ENCODE data around the gene WNT2B.
"Not testable (repeated sequence)": the region's sequence is repeated elsewhere in the genome, so short reads cannot be mapped to it uniquely, and the experiment has no call there.

WNT2B gene

DNA sequence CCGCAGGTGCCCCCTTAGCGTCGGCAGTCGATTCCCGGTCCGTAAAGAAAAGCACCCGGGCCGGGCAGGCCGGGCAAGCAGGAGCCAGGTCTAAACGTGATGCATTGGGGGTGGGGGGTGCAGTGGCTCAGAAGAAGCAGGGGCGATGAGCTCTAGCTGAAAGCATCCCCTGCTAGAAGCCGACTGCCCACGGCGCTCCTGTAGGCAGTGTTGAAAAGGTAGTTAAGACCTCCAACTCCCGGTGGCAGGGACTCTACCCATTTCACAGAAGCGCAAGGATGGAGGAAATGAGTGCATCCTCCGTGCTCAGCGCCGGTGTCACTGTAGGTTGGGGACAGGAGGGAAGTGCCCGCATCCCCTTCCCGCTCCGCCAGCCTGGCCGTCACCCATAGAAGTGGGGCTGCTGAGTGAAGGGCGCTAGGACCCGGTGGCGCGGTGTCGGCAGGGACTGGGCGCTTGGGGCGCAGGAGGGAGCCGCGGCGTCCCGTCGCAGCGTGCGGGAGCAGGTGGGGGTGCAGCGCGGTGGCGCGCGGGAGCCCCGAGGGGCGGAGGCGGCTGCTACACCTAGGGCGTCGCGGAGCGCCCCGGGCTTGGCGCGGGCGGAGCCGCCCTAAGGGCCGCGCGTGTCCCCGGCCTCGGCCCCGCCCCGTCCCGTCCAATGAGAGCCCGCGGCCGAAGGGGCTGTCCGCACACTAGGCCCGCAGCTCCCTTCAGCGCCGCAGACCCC lies at the start of gene WNT2B:
Gene WNT2B (plus strand): TSS at position 688 of the 727 bp plus-strand sequence. CDS start 298 bp downstream, outside the sequence.
- Histone ChIP-seq H3K9ac (ENCODE audit: low read length in 2 of 2) (no peak within 1 kb of the TSS), H3K36me3 (ENCODE audit: control insufficient read depth in 2 of 2, insufficient read depth in 2 of 2, low read length in 2 of 2) (no peaks in the 10 kb centered on the region), H3K27ac (ENCODE audit: low read length) (no peak within 1 kb of the TSS), H3K4me1 (ENCODE audit: control insufficient read depth, insufficient read depth, low read length) (peaks cover 19% of the 10 kb centered on the region), H3K9me3 (ENCODE audit: control insufficient read depth in 2 of 2, low read length in 2 of 2) (no peaks in the 10 kb centered on the region), H3K4me3 (ENCODE audit: low read length in 2 of 2) (peak within 1 kb of the TSS; percentile 60 to 76), H3K27me3 (ENCODE audit: control insufficient read depth in 1 of 2, insufficient read depth in 2 of 2, low read length in 2 of 2) (peaks cover 34 to 44% of the 10 kb centered on the region in 2 donors)

DNA sequence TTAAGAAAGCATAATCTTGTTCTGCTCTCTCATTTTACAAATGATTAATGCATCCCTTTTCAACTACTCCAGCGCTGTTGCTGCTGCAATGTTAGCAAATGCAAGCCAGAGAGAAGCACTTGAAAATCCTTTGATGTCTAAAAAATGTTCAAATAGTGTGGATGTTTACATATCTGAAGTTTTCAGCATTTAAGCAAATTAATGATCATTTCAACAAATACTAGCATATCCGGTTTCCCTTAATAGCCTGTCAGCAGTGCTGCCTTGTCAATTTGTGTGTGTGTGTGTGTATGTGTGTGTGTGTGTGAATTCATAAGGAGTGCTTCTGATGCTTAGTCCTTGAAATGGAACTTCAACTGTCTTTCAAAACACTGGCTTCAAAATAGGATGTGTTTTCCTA lies 48.1 kb upstream of the WNT2B start:
- no peak overlapping the region for H3K4me3 ChIP-seq (ENCODE audit: low read length in 2 of 2)
- H3K9ac ChIP-seq (ENCODE audit: low read length in 2 of 2): no peak overlapping the region
- peaks cover 8% of the 10 kb centered on the region for H3K4me1 ChIP-seq (ENCODE audit: control insufficient read depth, insufficient read depth, low read length)
- H3K27ac ChIP-seq (ENCODE audit: low read length): no peak overlapping the region
- H3K36me3 ChIP-seq (ENCODE audit: control insufficient read depth in 2 of 2, insufficient read depth in 2 of 2, low read length in 2 of 2): peaks cover 15 to 19% of the 10 kb centered on the region in 2 donors
- no peaks in the 10 kb centered on the region for H3K9me3 ChIP-seq (ENCODE audit: control insufficient read depth in 2 of 2, low read length in 2 of 2)
- no peaks in the 10 kb centered on the region for H3K27me3 ChIP-seq (ENCODE audit: control insufficient read depth in 1 of 2, insufficient read depth in 2 of 2, low read length in 2 of 2)

DNA sequence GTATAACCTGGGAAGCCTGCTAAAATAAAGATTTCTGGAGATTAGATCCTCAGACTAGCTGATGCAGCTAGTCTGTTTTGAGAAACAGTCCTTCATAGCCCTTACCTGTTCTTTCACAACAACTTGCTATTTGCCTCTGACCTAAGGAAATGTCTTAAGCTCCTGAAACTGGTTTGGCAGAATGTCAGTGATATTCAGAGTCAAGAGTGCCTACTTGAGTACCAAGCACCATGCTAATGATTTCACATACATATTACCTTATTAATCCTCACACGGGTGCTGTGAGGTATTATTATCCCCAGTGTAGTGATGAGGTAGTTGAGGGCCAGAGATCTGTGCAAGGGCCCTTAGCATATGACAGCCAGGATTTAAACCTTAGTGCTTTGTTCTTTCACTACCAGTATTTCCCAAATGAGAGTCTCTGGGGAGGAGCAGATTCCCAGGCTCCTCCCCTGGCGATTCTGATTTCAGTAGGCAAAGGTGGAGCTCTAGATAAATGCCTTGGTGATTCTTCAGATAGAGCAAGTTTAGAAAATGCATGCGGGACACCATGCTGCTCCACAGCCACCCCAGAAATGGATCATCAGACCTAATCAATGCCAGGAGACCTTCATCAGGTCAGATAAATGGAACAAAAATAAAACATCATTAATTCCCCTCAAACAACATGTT lies 47.4 kb upstream of the WNT2B start:
- Histone ChIP-seq H3K9me3 (ENCODE audit: control insufficient read depth in 2 of 2, low read length in 2 of 2) (no peaks in the 10 kb centered on the region), H3K27ac (ENCODE audit: low read length) (peak overlapping the region; percentile 38), H3K4me3 (ENCODE audit: low read length in 2 of 2) (no peak overlapping the region), H3K27me3 (ENCODE audit: control insufficient read depth in 1 of 2, insufficient read depth in 2 of 2, low read length in 2 of 2) (no peaks in the 10 kb centered on the region), H3K4me1 (ENCODE audit: control insufficient read depth, insufficient read depth, low read length) (peaks cover 14% of the 10 kb centered on the region), H3K36me3 (ENCODE audit: control insufficient read depth in 2 of 2, insufficient read depth in 2 of 2, low read length in 2 of 2) (peaks cover 10 to 14% of the 10 kb centered on the region in 2 donors), H3K9ac (ENCODE audit: low read length in 2 of 2) (no peak overlapping the region)

DNA sequence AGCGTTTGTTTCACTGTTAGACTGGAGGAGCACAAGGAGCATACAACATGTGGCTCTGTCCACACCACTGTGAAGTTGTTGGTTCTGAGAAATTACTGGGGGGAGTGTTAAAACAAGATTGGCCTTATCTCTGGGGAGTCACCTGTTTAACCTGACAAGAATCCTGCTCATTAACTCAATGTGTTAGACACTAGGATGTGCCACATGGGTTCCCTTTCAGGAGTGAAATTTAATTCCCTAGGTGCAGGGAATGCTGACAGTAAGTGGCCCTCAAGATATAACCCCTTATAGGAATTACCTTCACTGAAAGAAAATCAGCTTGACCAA lies 45.8 kb upstream of the WNT2B start:
- H3K9me3 ChIP-seq (ENCODE audit: control insufficient read depth in 2 of 2, low read length in 2 of 2): no peaks in the 10 kb centered on the region
- H3K4me1 ChIP-seq (ENCODE audit: control insufficient read depth, insufficient read depth, low read length): peaks cover 23% of the 10 kb centered on the region
- peaks cover 0 to 2% of the 10 kb centered on the region in 2 donors for H3K36me3 ChIP-seq (ENCODE audit: control insufficient read depth in 2 of 2, insufficient read depth in 2 of 2, low read length in 2 of 2)
- H3K9ac ChIP-seq (ENCODE audit: low read length in 2 of 2): no peak overlapping the region
- H3K27me3 ChIP-seq (ENCODE audit: control insufficient read depth in 1 of 2, insufficient read depth in 2 of 2, low read length in 2 of 2): no peaks in the 10 kb centered on the region
- no peak overlapping the region for H3K4me3 ChIP-seq (ENCODE audit: low read length in 2 of 2)
- peak overlapping the region; percentile 38 for H3K27ac ChIP-seq (ENCODE audit: low read length)

DNA sequence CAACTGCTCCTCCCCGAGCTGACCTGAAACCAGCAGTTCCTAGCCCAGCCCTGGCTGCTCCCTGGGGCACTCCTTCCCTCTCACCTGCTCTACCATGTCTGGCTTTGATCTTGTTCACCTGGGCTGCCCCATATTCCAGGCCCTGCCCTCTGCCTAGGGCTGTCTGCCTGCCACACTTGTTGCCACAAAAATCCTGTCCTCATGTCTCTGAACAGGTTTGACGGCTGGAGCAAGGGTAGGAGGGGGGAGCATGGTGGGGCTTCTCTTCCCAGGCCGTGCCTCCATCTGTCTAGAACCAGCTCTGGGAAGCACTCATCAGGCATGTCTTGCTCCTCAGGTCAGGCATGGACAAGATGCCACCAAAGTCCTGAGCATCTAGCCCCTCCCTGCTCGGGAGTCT lies 44.3 kb upstream of the WNT2B start:
- no peak overlapping the region for H3K4me3 ChIP-seq (ENCODE audit: low read length in 2 of 2)
- peaks cover 23% of the 10 kb centered on the region for H3K4me1 ChIP-seq (ENCODE audit: control insufficient read depth, insufficient read depth, low read length)
- no peak overlapping the region for H3K27ac ChIP-seq (ENCODE audit: low read length)
- H3K9me3 ChIP-seq (ENCODE audit: control insufficient read depth in 2 of 2, low read length in 2 of 2): no peaks in the 10 kb centered on the region
- no peaks in the 10 kb centered on the region for H3K36me3 ChIP-seq (ENCODE audit: control insufficient read depth in 2 of 2, insufficient read depth in 2 of 2, low read length in 2 of 2)
- no peaks in the 10 kb centered on the region for H3K27me3 ChIP-seq (ENCODE audit: control insufficient read depth in 1 of 2, insufficient read depth in 2 of 2, low read length in 2 of 2)
- no peak overlapping the region for H3K9ac ChIP-seq (ENCODE audit: low read length in 2 of 2)

DNA sequence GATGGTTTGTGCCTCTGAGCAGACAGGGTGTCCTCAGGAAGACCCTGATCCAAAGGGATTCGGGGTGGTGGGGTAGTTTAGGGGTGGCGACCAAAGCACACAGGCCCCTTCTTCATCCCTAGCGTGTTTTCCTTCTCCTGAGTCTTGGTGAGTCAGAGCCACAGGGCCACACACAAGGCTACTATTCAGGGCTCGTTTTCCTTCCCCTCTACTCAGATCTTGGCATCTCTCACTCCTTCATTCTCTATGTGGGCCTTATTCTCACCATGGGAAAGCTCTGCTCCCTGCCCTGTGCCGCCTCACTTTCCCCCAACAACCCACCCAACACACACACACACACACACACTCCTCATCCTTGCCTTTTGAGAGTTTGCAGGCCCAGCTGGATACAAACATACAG lies 43.6 kb upstream of the WNT2B start:
- Histone ChIP-seq H3K4me3 (ENCODE audit: low read length in 2 of 2) (no peak overlapping the region), H3K9ac (ENCODE audit: low read length in 2 of 2) (no peak overlapping the region), H3K27me3 (ENCODE audit: control insufficient read depth in 1 of 2, insufficient read depth in 2 of 2, low read length in 2 of 2) (no peaks in the 10 kb centered on the region), H3K4me1 (ENCODE audit: control insufficient read depth, insufficient read depth, low read length) (peaks cover 23% of the 10 kb centered on the region), H3K27ac (ENCODE audit: low read length) (peak overlapping the region; percentile 58), H3K9me3 (ENCODE audit: control insufficient read depth in 2 of 2, low read length in 2 of 2) (no peaks in the 10 kb centered on the region), H3K36me3 (ENCODE audit: control insufficient read depth in 2 of 2, insufficient read depth in 2 of 2, low read length in 2 of 2) (no peaks in the 10 kb centered on the region)

DNA sequence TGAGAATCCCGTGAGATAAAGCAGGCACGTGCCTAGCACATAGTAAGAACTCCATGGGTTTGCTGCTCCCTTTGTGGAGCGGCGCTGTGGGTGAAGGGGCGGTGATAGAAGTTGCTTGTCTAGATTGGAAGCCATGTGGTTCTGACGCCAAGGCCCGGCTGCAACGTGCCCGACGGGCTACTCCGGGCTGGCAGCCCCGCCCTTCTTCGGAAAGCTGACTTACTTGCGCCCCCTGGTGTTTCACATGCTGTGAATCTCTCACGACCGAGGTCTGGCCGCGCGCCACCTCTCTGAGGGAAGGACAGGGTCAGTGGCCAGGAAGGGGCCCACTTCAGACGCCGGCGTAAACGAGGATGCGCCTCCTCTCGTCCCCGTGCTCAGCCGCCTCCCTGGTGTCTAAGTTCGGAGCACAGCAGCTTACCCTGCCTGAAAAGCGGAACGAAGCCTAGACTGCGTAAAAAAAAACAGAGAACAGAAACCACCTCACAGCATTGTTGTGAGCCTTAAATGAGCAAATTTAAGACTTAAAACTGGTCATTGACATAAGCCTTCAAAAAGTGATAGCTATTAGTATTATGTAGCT lies 42.6 kb upstream of the WNT2B start:
- H3K9ac ChIP-seq (ENCODE audit: low read length in 2 of 2): peak overlapping the region; percentile 80 to 87
- no peaks in the 10 kb centered on the region for H3K27me3 ChIP-seq (ENCODE audit: control insufficient read depth in 1 of 2, insufficient read depth in 2 of 2, low read length in 2 of 2)
- no peaks in the 10 kb centered on the region for H3K36me3 ChIP-seq (ENCODE audit: control insufficient read depth in 2 of 2, insufficient read depth in 2 of 2, low read length in 2 of 2)
- peak overlapping the region; percentile 58 for H3K27ac ChIP-seq (ENCODE audit: low read length)
- no peaks in the 10 kb centered on the region for H3K9me3 ChIP-seq (ENCODE audit: control insufficient read depth in 2 of 2, low read length in 2 of 2)
- peaks cover 23% of the 10 kb centered on the region for H3K4me1 ChIP-seq (ENCODE audit: control insufficient read depth, insufficient read depth, low read length)
- peak overlapping the region; percentile 77 to 79 for H3K4me3 ChIP-seq (ENCODE audit: low read length in 2 of 2)

DNA sequence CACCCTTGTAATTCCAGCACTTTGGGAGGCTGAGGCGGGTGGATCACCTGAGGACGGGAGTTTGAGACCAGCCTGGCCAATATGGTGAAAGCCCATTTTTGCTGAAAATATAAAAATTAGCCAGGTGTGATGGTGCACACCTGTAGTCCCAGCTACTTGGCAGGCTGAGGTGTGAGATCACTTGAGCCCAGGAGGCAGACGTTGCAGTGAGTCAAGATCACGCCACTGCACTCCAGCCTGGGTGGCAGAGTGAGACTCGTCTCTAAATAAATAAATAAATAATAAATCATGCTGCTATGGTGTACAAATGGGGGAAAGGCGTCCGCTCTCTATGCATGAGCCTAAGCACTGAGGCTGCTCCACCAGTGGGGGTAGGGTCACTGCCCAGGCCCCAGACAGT lies 38.4 kb upstream of the WNT2B start:
- H3K27ac ChIP-seq (ENCODE audit: low read length); H3K9me3 ChIP-seq (ENCODE audit: control insufficient read depth in 2 of 2, low read length in 2 of 2); H3K4me3 ChIP-seq (ENCODE audit: low read length in 2 of 2); H3K27me3 ChIP-seq (ENCODE audit: control insufficient read depth in 1 of 2, insufficient read depth in 2 of 2, low read length in 2 of 2); H3K36me3 ChIP-seq (ENCODE audit: control insufficient read depth in 2 of 2, insufficient read depth in 2 of 2, low read length in 2 of 2); H3K9ac ChIP-seq (ENCODE audit: low read length in 2 of 2): not testable (repeated sequence)
- H3K4me1 ChIP-seq (ENCODE audit: control insufficient read depth, insufficient read depth, low read length): peaks cover 18% of the 10 kb centered on the region

DNA sequence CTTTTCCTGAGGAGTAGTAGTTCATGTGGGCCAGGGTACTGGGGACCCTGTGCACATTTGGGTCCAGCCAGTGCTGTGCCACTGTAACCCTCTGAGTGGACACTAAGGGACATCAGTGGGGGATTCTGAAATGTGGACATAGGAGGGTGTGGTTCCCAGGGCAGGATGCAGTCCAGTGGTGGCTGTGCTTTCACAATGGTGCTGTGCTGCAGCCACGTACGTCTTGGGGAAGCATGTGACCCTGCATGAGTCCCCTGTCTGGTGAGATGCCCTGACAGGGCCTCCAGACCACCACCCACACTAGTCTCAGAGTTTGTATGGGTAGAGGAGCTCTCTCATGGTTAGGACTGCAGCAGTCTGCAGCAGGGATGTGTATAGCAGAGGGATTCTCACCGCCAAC lies 37.8 kb upstream of the WNT2B start:
- Histone ChIP-seq H3K27ac (ENCODE audit: low read length) (no peak overlapping the region), H3K9ac (ENCODE audit: low read length in 2 of 2) (no peak overlapping the region), H3K4me1 (ENCODE audit: control insufficient read depth, insufficient read depth, low read length) (peaks cover 12% of the 10 kb centered on the region), H3K9me3 (ENCODE audit: control insufficient read depth in 2 of 2, low read length in 2 of 2) (no peaks in the 10 kb centered on the region), H3K27me3 (ENCODE audit: control insufficient read depth in 1 of 2, insufficient read depth in 2 of 2, low read length in 2 of 2) (no peaks in the 10 kb centered on the region), H3K36me3 (ENCODE audit: control insufficient read depth in 2 of 2, insufficient read depth in 2 of 2, low read length in 2 of 2) (no peaks in the 10 kb centered on the region), H3K4me3 (ENCODE audit: low read length in 2 of 2) (no peak overlapping the region)

DNA sequence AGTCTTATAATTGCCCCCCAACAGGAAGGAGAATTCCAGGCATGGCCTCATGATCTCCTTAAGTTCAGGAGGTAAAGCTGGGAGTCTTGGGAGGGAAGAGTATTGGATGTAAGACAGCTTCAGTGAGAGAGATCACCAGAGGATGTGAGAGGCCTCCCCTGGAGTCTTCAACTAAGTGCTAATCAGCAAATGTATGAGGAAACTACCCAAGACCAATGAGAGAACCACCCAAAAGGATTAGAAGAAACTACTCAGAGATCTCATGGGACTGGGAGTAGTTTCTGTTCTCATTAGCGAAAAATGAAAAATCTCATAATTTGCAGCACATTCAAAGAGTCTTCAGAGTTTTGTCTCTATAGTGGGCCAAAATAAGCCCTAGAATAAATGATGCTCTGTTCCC lies 36.6 kb upstream of the WNT2B start:
- Histone ChIP-seq H3K4me3 (ENCODE audit: low read length in 2 of 2) (no peak overlapping the region), H3K36me3 (ENCODE audit: control insufficient read depth in 2 of 2, insufficient read depth in 2 of 2, low read length in 2 of 2) (no peaks in the 10 kb centered on the region), H3K9me3 (ENCODE audit: control insufficient read depth in 2 of 2, low read length in 2 of 2) (peaks cover 1 to 4% of the 10 kb centered on the region in 2 donors), H3K4me1 (ENCODE audit: control insufficient read depth, insufficient read depth, low read length) (peaks cover under 1% of the 10 kb centered on the region), H3K9ac (ENCODE audit: low read length in 2 of 2) (no peak overlapping the region), H3K27ac (ENCODE audit: low read length) (no peak overlapping the region), H3K27me3 (ENCODE audit: control insufficient read depth in 1 of 2, insufficient read depth in 2 of 2, low read length in 2 of 2) (no peaks in the 10 kb centered on the region)

DNA sequence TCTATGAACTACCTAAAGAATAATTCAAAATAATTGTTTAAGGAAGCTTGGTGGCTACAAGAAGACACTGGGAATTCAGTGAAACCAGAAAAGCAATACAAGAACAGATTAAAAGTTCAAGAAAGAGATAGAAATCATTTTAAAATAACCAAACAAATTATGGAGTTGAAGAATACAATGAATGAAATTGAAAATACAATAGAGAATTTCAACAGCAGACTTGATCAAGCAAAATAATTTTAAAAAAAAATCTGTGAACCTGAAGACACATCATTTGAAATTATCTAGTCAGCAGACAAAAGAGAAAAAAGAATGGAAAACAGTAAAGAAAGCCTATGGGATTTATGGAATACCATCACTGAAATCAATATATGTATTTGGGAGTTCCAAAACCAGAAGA lies 31.2 kb upstream of the WNT2B start:
- H3K27me3 ChIP-seq (ENCODE audit: control insufficient read depth in 1 of 2, insufficient read depth in 2 of 2, low read length in 2 of 2): no peaks in the 10 kb centered on the region
- no peak overlapping the region for H3K9ac ChIP-seq (ENCODE audit: low read length in 2 of 2)
- H3K4me3 ChIP-seq (ENCODE audit: low read length in 2 of 2): no peak overlapping the region
- H3K27ac ChIP-seq (ENCODE audit: low read length): no peak overlapping the region
- H3K36me3 ChIP-seq (ENCODE audit: control insufficient read depth in 2 of 2, insufficient read depth in 2 of 2, low read length in 2 of 2): no peaks in the 10 kb centered on the region
- peaks cover 3 to 10% of the 10 kb centered on the region in 2 donors for H3K9me3 ChIP-seq (ENCODE audit: control insufficient read depth in 2 of 2, low read length in 2 of 2)
- no peaks in the 10 kb centered on the region for H3K4me1 ChIP-seq (ENCODE audit: control insufficient read depth, insufficient read depth, low read length)
